SU-DHL-6 (cell line): ENCODE results near the gene SYT9.

Experiments
- H2AFZ ChIP-seq: fragments of 200-600 bp; sonication (generic); 2 replicates; pipeline ENCODE4 v1.6.1; 2014; ENCODE audit warnings: low read depth, mild to moderate bottlenecking, moderate library complexity, mixed read lengths, antibody characterized with exemption, low read length; ENCODE audit not compliant: severe bottlenecking
- H3F3A ChIP-seq: fragments of 200-600 bp; shearing (Covaris generic); 2 replicates; pipeline ENCODE4 v1.6.0; 2016; ENCODE audit warnings: antibody characterized with exemption, mild to moderate bottlenecking; ENCODE audit not compliant: insufficient read depth
- H3K27ac ChIP-seq: fragments of 200-600 bp; sonication (generic); 2 replicates; pipeline ENCODE4 v1.5.1; 2016; ENCODE audit warnings: low read depth, mild to moderate bottlenecking, low read length, moderate library complexity, mixed read lengths
- H3K27me3 ChIP-seq: fragments of 200-600 bp; sonication (generic), shearing (Covaris generic); 2 replicates; pipeline ENCODE4 v1.6.0; 2014; ENCODE audit warnings: mild to moderate bottlenecking, low read length
- H3K36me3 ChIP-seq: fragments of 200-600 bp; sonication (generic); 2 replicates; pipeline ENCODE4 v1.6.1; 2014; ENCODE audit warnings: mild to moderate bottlenecking, low read length, mixed read lengths
- H3K4me2 ChIP-seq: fragments of 300-600, 200-600 bp; shearing (Covaris generic), sonication (generic); 2 replicates; pipeline ENCODE4 v1.6.0; 2014; ENCODE audit warnings: low read length, low read depth, mild to moderate bottlenecking; ENCODE audit not compliant: poor library complexity, severe bottlenecking
- H3K4me3 ChIP-seq: fragments of 200-600 bp; sonication (generic); 2 replicates; pipeline ENCODE4 v1.5.1; 2014; ENCODE audit warnings: antibody characterized with exemption, low read length, mild to moderate bottlenecking, mixed read lengths; ENCODE audit not compliant: insufficient read depth, poor library complexity, severe bottlenecking
- H3K79me2 ChIP-seq: fragments of 200-600 bp; sonication (generic); 2 replicates; pipeline ENCODE4 v1.6.1; 2014; ENCODE audit warnings: mild to moderate bottlenecking, low read length, moderate library complexity; ENCODE audit not compliant: insufficient read depth
- H3K9ac ChIP-seq: fragments of 200-600 bp; sonication (generic); 2 replicates; pipeline ENCODE4 v1.7.0; 2014; ENCODE audit warnings: mild to moderate bottlenecking, low read length
- H3K9me2 ChIP-seq: fragments of 200-600 bp; sonication (generic); replicated peaks from 2 replicates; pipeline ENCODE4 v1.6.1; 2014; ENCODE audit warnings: low read length; ENCODE audit not compliant: insufficient read depth
- H3K9me3 ChIP-seq: fragments of 200-600 bp; sonication (generic); 2 replicates; pipeline ENCODE4 v1.6.1; 2014; ENCODE audit warnings: low read length, mixed read lengths; ENCODE audit not compliant: insufficient read depth
- H4K20me1 ChIP-seq: fragments of 200-600 bp; sonication (generic); 2 replicates; pipeline ENCODE4 v1.6.1; 2014; ENCODE audit warnings: low read depth, mild to moderate bottlenecking, antibody characterized with exemption, low read length, moderate library complexity, mixed read lengths
- CTCF ChIP-seq: fragments of 200-600 bp; sonication (generic); IDR thresholded peaks from one replicate; pipeline ENCODE4 v1.5.1; 2017; ENCODE audit warnings: antibody characterized with exemption, mild to moderate bottlenecking, low read length, moderate library complexity; ENCODE audit not compliant: insufficient read depth, poor library complexity, severe bottlenecking
- EZH2phosphoT487 ChIP-seq: fragments of 200-600 bp; sonication (generic), shearing (Covaris generic); conservative IDR thresholded peaks from 2 replicates; pipeline ENCODE4 v1.6.1; 2018; ENCODE audit warnings: mild to moderate bottlenecking, antibody characterized with exemption, low read length, moderate library complexity, mixed read lengths

SYT9 gene

DNA sequence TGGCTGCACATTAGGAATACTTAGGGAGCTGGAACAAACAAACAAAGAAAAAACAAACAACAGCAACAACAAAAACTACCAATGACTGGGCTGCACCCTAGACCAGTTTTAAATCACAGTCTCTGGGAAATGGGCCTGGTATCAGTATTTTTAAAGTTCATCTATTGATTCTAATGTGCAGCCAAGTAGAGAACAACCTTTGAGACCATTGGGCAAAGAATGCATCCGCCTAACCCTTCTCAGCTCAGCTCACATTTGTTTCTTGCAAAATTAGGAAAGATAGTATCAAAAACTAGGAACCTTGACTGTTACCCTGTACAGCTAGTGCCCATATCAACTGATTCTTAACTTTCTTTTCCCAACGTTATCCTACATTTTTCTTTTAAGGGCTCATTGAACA lies 5.2 kb downstream of the SYT9 start:
- no peak overlapping the region for H3K4me3 ChIP-seq
- H3F3A ChIP-seq: no peaks in the 10 kb centered on the region
- H3K27ac ChIP-seq: no peak overlapping the region
- H3K9ac ChIP-seq: no peak overlapping the region
- no peak overlapping the region for H3K4me2 ChIP-seq
- no peak overlapping the region for H2AFZ ChIP-seq
- no peaks in the 10 kb centered on the region for H4K20me1 ChIP-seq
- H3K27me3 ChIP-seq: no peaks in the 10 kb centered on the region
- no peaks in the 10 kb centered on the region for H3K79me2 ChIP-seq
- no peaks in the 10 kb centered on the region for H3K9me3 ChIP-seq
- H3K36me3 ChIP-seq: no peaks in the 10 kb centered on the region
- TF ChIP-seq EZH2phosphoT487 (no peak), CTCF (no peak)
- H3K9me2 ChIP-seq: no peaks in the 10 kb centered on the region

DNA sequence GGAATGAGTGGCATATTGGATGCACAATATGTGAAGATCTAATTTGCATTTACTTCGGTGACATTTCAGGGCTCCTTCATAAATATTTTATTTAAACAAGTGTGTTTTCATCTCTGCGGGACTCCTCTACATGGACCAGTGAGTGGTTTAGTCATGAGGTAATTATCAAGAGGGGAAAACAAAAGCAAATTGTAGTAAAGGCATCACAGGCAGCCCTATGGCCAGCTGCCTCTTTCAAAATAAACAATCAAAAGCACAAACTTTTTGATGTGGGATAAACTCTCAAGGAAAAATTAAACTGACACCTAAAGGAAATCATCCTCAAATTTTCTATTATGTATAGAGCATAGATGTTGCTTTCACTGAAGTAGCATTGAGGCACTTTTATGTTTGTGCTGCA lies 6.0 kb downstream of the SYT9 start:
- Histone ChIP-seq H3K27ac (no peak overlapping the region), H3K79me2 (no peaks in the 10 kb centered on the region), H3K36me3 (no peaks in the 10 kb centered on the region), H2AFZ (no peak overlapping the region), H3F3A (no peaks in the 10 kb centered on the region), H3K4me2 (no peak overlapping the region), H3K9me3 (no peaks in the 10 kb centered on the region), H3K9ac (no peak overlapping the region), H4K20me1 (no peaks in the 10 kb centered on the region), H3K4me3 (no peak overlapping the region), H3K9me2 (no peaks in the 10 kb centered on the region), H3K27me3 (no peaks in the 10 kb centered on the region)
- no peak for TF ChIP-seq CTCF
- TF ChIP-seq EZH2phosphoT487: no peak

DNA sequence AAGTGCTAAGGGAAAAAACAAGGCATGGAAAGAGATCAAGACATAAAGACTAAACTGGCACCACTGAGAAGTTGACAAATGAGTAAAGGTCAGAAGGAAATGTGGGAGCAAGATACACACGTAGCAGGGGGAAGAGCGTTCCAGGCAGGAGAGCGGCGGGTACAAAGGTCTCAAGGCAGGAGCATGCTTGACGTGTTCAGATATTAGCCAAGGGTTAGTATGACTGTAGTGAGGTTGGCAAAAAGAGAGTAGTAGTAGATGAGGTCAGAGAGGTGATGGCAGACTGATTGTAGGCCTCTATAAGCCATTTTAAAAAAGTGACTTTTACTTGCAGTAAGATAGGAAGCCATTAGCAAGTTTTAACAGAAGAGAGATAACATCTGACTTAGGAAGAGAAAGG lies 9.9 kb downstream of the SYT9 start:
- Histone ChIP-seq H3K36me3 (no peaks in the 10 kb centered on the region), H4K20me1 (no peaks in the 10 kb centered on the region)

More for the DNA sequence above, 9.9 kb downstream of the SYT9 start:
- no peak overlapping the region for H3K27ac ChIP-seq
- no peaks in the 10 kb centered on the region for H3K79me2 ChIP-seq
- no peaks in the 10 kb centered on the region for H3K27me3 ChIP-seq
- no peak overlapping the region for H3K9ac ChIP-seq
- H3K4me2 ChIP-seq: no peak overlapping the region
- H2AFZ ChIP-seq: no peak overlapping the region
- H3K4me3 ChIP-seq: no peak overlapping the region
- H3K9me2 ChIP-seq: no peaks in the 10 kb centered on the region
- TF ChIP-seq CTCF (no peak), EZH2phosphoT487 (no peak)
- H3K9me3 ChIP-seq: no peaks in the 10 kb centered on the region
- no peaks in the 10 kb centered on the region for H3F3A ChIP-seq
